ENCODE data around the gene C12orf43. TPM values are rescaled to one million over a fixed set of nuclear protein-coding genes. Genes with fewer than 3 reads are reported as not detected.

C12orf43 gene
- total RNA-seq, 4 donors from 2014 or later: 7.0 to 32.2 (median 18.0) TPM

DNA sequence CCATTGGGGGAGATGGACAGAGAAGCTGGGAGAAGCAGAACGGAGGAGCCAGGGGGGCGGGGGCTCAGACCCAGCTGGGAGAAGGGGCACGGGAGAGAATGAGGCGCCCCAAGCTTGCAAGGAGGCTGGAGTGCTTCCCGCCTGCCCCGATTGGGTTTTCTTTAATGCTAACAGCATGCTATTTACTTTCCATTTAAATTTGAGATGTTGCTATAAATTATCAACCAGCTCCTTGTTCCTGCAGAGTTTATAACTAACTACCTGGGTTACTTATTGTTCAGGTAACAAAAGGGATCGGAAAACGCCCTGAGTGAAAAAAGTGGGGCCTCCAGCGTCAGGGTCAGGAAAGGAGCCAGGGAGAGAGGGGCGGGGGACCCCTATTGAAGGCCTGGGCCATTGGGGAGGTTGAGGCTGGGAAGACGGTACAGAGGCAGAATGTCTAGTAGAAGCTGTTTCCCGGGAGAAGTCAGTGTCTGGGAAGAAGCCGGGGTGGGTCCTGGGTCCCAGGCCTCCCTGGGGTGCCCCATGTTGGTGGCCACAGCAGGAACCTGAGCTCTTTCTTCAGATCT lies 35.4 kb downstream of the C12orf43 start:
- H3K9me3 ChIP-seq: no peaks in the 10 kb centered on the region
- in situ Hi-C loops (cut with MboI; ENCODE audit: low pct_ligation_motif_present in 1 of 4, low pct_unique_long_range_greater_than_20kb in 1 of 4, low sequenced_read_pairs in 3 of 4): no loop called here
- TF ChIP-seq POLR2AphosphoS5 (IDR thresholded peaks at IDR 0.05) (peak in 2 of 3 donors; percentile 54 to 62), POLR2A (IDR thresholded peaks at IDR 0.05) (peak; percentile 73), EP300 (IDR thresholded peaks at IDR 0.05; ENCODE audit: low read depth) (no peak)
- 37 to 49% methylated on average over 6 to 13 of the region's 13 CpGs for WGBS, 2 donors (ENCODE audit: low coverage in 1 of 2)
- intact Hi-C loops (cut with DNase I; ENCODE audit: low total_unique reads): no loop called here
- no peaks in the 10 kb centered on the region for H3K36me3 ChIP-seq
- no peaks in the 10 kb centered on the region for H3K27me3 ChIP-seq
- peak overlapping the region; percentile 83 to 93 (median 89) for H3K27ac ChIP-seq
- DNase-seq: peak; percentile 71
- peaks cover 0 to 57% (median 27%) of the 10 kb centered on the region in 4 donors for H3K4me1 ChIP-seq
- H3K4me3 ChIP-seq: peak overlapping the region in 3 of 4 donors; percentile 49 to 58 (median 56)

DNA sequence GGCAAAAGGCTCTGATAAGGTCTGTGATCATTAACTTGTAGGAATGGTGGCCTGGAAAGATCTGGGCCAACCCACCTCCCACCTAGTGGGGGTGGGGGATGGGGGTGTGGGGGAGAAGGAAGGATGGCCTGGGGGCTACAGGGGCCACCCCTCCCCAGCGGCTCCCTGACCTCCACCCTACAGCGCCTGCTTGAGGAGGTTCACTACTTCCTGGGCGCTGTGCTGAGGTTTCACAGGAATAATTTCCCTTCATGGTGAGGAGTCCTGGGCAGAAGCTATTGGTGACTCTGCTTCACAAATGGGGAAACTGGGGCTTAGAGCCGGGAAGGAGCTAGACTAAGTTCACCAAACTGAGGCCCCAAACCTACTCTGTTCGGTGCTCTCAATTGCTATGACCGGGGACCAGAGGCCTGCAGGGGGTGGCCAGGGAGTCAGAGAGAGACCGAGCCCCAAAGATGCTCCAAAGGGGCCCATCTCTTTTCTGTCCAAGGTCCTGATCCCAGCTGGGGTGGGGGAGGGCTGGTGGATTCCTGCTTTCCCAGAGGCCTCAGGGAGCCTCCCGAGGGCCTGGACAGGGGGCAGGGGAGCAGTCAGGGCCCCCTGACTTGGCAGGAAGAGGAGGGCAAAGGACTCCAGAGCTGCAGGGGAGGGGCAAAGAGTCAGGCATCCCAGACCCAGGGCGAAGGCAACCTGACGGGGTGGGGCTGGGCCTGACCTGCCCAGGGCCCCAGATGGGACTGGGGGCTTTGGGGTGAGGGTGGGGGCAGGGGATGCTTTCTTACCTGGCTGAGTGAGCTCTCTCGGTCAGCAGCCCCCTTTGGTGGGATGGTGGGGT lies 36.2 kb downstream of the C12orf43 start:
- Histone ChIP-seq H3K4me3 (peak overlapping the region; percentile 16 to 58 (median 52)), H3K27ac (peak overlapping the region; percentile 83 to 93 (median 89))

DNA sequence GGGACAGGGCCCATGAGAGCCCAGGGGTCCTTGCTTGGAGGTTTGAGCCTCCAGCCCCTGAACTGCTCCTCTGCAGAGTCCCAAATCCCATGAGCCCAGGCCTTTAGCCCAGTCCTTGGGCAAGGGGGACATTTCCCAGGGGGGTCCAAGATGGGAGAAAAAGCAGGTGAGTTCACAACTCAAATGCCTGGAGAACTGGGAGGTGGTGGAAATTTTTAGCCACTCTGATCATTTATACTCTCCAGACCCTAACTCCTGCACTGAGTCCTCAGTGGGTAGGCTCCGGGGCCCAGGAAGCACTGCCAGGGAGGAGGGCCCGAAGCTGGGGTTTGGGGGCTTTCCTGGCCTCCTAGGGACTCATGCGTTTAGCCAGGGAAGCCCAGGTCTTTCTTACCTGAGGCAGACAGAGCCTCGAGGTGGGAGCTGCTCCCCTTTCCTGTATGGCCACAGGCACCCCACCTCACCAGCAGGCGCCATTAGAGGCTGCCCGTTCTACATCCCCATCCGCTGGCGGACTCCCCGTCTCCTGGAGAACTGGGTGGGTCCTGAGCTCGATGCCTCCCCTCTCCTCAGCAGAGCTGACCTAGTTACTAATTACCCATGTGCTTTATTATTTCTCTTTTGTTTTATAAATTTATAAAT lies 36.9 kb downstream of the C12orf43 start:
- in situ Hi-C loops (cut with MboI; ENCODE audit: low pct_ligation_motif_present in 1 of 4, low pct_unique_long_range_greater_than_20kb in 1 of 4, low sequenced_read_pairs in 3 of 4): no loop called here
- no peaks in the 10 kb centered on the region for H3K27me3 ChIP-seq
- peak overlapping the region; percentile 83 to 93 (median 89) for H3K27ac ChIP-seq
- H3K36me3 ChIP-seq: peaks cover 0 to under 1% (median 0%) of the 10 kb centered on the region in 4 donors
- intact Hi-C loops (cut with DNase I; ENCODE audit: low total_unique reads): no loop called here
- H3K9me3 ChIP-seq: no peaks in the 10 kb centered on the region
- 40 to 48% methylated on average over 2 to 10 of the region's 10 CpGs for WGBS, 2 donors (ENCODE audit: low coverage in 1 of 2)
- H3K4me3 ChIP-seq: peak overlapping the region; percentile 0 to 58 (median 52)
- TF ChIP-seq, protein P1, sequence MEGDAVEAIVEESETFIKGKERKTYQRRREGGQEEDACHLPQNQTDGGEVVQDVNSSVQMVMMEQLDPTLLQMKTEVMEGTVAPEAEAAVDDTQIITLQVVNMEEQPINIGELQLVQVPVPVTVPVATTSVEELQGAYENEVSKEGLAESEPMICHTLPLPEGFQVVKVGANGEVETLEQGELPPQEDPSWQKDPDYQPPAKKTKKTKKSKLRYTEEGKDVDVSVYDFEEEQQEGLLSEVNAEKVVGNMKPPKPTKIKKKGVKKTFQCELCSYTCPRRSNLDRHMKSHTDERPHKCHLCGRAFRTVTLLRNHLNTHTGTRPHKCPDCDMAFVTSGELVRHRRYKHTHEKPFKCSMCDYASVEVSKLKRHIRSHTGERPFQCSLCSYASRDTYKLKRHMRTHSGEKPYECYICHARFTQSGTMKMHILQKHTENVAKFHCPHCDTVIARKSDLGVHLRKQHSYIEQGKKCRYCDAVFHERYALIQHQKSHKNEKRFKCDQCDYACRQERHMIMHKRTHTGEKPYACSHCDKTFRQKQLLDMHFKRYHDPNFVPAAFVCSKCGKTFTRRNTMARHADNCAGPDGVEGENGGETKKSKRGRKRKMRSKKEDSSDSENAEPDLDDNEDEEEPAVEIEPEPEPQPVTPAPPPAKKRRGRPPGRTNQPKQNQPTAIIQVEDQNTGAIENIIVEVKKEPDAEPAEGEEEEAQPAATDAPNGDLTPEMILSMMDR (IDR thresholded peaks at IDR 0.05): peak in 1 of 5 experiments; percentile 16
- no peak for TF ChIP-seq EP300 (IDR thresholded peaks at IDR 0.05; ENCODE audit: low read depth)
- DNase-seq: no peak
- peaks cover 0 to 46% (median 22%) of the 10 kb centered on the region in 4 donors for H3K4me1 ChIP-seq

More for the DNA sequence above, 36.2 kb downstream of the C12orf43 start:
- WGBS, 2 donors (ENCODE audit: low coverage in 1 of 2): 42% methylated on average over 11 of the region's 11 CpGs; no CpG with 5 or more reads in 1 of the 2 donors
- intact Hi-C loops (cut with DNase I; ENCODE audit: low total_unique reads) (no loop called here), in situ Hi-C loops (cut with MboI; ENCODE audit: low pct_ligation_motif_present in 1 of 4, low pct_unique_long_range_greater_than_20kb in 1 of 4, low sequenced_read_pairs in 3 of 4) (no loop called here)
- Histone ChIP-seq H3K9me3 (no peaks in the 10 kb centered on the region), H3K36me3 (no peaks in the 10 kb centered on the region), H3K4me1 (peaks cover 0 to 53% (median 25%) of the 10 kb centered on the region in 4 donors), H3K27me3 (no peaks in the 10 kb centered on the region)
- DNase-seq: peak; percentile 68
- TF ChIP-seq POLR2A (IDR thresholded peaks at IDR 0.05) (no peak), EP300 (IDR thresholded peaks at IDR 0.05; ENCODE audit: low read depth) (no peak), POLR2AphosphoS5 (IDR thresholded peaks at IDR 0.05) (no peak)
- TF ChIP-seq, protein P1 (IDR thresholded peaks at IDR 0.05): no peak

DNA sequence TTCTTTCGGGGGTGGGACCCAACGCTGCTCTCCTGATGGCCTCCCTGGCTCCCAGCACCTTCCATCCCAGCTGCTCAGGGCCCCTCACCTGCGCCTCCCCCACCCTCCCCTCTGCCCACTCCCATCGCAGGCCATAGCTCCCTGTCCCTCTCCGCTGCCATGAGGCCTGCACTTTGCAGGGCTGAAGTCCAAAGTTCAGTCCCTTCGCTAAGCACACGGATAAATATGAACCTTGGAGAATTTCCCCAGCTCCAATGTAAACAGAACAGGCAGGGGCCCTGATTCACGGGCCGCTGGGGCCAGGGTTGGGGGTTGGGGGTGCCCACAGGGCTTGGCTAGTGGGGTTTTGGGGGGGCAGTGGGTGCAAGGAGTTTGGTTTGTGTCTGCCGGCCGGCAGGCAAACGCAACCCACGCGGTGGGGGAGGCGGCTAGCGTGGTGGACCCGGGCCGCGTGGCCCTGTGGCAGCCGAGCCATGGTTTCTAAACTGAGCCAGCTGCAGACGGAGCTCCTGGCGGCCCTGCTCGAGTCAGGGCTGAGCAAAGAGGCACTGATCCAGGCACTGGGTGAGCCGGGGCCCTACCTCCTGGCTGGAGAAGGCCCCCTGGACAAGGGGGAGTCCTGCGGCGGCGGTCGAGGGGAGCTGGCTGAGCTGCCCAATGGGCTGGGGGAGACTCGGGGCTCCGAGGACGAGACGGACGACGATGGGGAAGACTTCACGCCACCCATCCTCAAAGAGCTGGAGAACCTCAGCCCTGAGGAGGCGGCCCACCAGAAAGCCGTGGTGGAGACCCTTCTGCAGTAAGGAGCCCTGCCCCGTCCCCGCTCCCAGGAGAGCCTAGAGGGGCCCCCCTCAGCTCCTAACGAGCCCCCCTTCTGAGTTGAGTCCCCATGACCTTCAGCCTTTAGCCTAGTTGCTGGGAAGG lies 37.7 kb downstream of the C12orf43 start, which contains the start of gene HNF1A:
Gene HNF1A (plus strand): TSS at position 248 of the 924 bp plus-strand sequence. CDS start 226 bp downstream, at position 474.
- in situ Hi-C loops (cut with MboI; ENCODE audit: low pct_ligation_motif_present in 1 of 4, low pct_unique_long_range_greater_than_20kb in 1 of 4, low sequenced_read_pairs in 3 of 4) (no loop called here), intact Hi-C loops (cut with DNase I; ENCODE audit: low total_unique reads) (no loop called here)
- H3K4me1 ChIP-seq: peaks cover 0 to 38% (median 17%) of the 10 kb centered on the region in 4 donors
- WGBS, 2 donors (ENCODE audit: low coverage in 1 of 2): 58% methylated on average over 25 of the region's 40 CpGs; no CpG with 5 or more reads in 1 of the 2 donors
- H3K9me3 ChIP-seq: no peaks in the 10 kb centered on the region
- DNase-seq: peak; percentile 74
- TF ChIP-seq POLR2A (IDR thresholded peaks at IDR 0.05) (peak; percentile 52), EP300 (IDR thresholded peaks at IDR 0.05; ENCODE audit: low read depth) (no peak), POLR2AphosphoS5 (IDR thresholded peaks at IDR 0.05) (peak; percentile 44 to 78 (median 74))
- TF ChIP-seq, protein P1 (IDR thresholded peaks at IDR 0.05): no peak
- H3K27me3 ChIP-seq: no peaks in the 10 kb centered on the region
- peak within 1 kb of the TSS; percentile 20 to 58 (median 52) for H3K4me3 ChIP-seq
- H3K36me3 ChIP-seq: peaks cover 0 to 5% (median 0%) of the 10 kb centered on the region in 4 donors
- peak within 1 kb of the TSS; percentile 83 to 93 (median 89) for H3K27ac ChIP-seq
